ENCODE measurements around the gene LGMN.

DNA sequence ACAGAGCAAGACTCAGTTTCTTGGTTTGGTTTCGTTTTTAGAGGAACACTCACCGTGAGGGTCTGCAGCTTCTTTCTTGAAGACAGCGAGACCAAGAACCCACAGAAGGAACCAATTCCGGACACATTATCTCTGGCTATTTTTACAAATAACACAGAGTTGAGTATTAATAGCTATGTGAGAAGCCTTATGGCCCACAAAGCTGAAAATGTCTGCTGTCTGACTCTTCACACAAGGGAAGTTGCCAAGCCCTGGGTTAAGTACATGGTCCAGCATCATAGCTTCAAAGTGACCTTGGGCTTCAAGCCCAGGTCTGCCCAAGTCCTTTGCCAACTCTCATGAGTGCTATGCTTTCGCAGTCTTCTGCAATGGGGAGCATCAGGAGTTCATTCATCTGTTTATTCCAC lies 2.6 kb upstream of the LGMN start:
- TF ChIP-seq, protein P1, sequence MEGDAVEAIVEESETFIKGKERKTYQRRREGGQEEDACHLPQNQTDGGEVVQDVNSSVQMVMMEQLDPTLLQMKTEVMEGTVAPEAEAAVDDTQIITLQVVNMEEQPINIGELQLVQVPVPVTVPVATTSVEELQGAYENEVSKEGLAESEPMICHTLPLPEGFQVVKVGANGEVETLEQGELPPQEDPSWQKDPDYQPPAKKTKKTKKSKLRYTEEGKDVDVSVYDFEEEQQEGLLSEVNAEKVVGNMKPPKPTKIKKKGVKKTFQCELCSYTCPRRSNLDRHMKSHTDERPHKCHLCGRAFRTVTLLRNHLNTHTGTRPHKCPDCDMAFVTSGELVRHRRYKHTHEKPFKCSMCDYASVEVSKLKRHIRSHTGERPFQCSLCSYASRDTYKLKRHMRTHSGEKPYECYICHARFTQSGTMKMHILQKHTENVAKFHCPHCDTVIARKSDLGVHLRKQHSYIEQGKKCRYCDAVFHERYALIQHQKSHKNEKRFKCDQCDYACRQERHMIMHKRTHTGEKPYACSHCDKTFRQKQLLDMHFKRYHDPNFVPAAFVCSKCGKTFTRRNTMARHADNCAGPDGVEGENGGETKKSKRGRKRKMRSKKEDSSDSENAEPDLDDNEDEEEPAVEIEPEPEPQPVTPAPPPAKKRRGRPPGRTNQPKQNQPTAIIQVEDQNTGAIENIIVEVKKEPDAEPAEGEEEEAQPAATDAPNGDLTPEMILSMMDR (IDR thresholded peaks at IDR 0.05): no peak
- TF ChIP-seq ZFX (IDR thresholded peaks at IDR 0.05; ENCODE audit: borderline replicate concordance): no peak
